Measurements from ENCODE around the gene ABHD6. TPM values are rescaled to one million over a fixed set of nuclear protein-coding genes. Genes with fewer than 3 reads are reported as not detected.
"Not testable (repeated sequence)": the region's sequence is repeated elsewhere in the genome, so short reads cannot be mapped to it uniquely, and the experiment has no call there.

The ABHD6 gene
- total and polyA plus RNA-seq, 2 donors (not counting 3 experiments of a cell fraction or from before 2014, with no cell fraction given) = 5.8 to 7.5 TPM

GRCh38 chr3:58337190-58337589, 99.6 kb downstream of the ABHD6 start:
- Histone ChIP-seq H3K9me1 (replicated peaks; ENCODE audit: control insufficient read depth, extremely low read depth, insufficient read depth, low read length) (no peaks in the 10 kb centered on the region), H3K9ac (replicated peaks; ENCODE audit: extremely low read depth, insufficient read depth, low read length) (no peak overlapping the region), H4K20me1 (replicated peaks; ENCODE audit: control insufficient read depth, extremely low read depth, insufficient read depth, low read length) (no peaks in the 10 kb centered on the region), H3K9me3 (replicated peaks; ENCODE audit: control insufficient read depth, insufficient read depth, low read length) (no peaks in the 10 kb centered on the region), H2AFZ (ENCODE audit: low read depth, low read length) (no peak overlapping the region), H3K4me2 (ENCODE audit: insufficient read depth, low read length) (no peak overlapping the region), H3K36me3 (ENCODE audit: control insufficient read depth in 2 of 2, extremely low read depth in 1 of 2, insufficient read depth in 2 of 2, low read length in 2 of 2) (no peaks in the 10 kb centered on the region), H3K4me1 (ENCODE audit: control insufficient read depth, extremely low read depth, insufficient read depth, low read length) (peaks cover 10% of the 10 kb centered on the region), H3K4me3 (replicated peaks in 1 of 3; ENCODE audit: insufficient read depth in 1 of 3, low read depth in 1 of 3, low read length in 3 of 3) (no peak overlapping the region), H3K27ac (ENCODE audit: insufficient read depth, low read depth, low read length) (no peak overlapping the region), H3K27me3 (ENCODE audit: control insufficient read depth in 2 of 2, insufficient read depth in 2 of 2, low read length in 2 of 2) (no peaks in the 10 kb centered on the region), H3K79me2 (ENCODE audit: control insufficient read depth, insufficient read depth, low read length) (peaks cover 3% of the 10 kb centered on the region)
- dilution Hi-C loops (cut with MboI; ENCODE audit: extremely low pct_ligation_motif_present, low sequenced_read_pairs) (no loop called here), intact Hi-C loops (cut with micrococcal nuclease) (loop anchor here (10.0 kb wide), 1 partner anchor 1572 kb away; no protein-coding TSS in a partner anchor)
- ChIA-PET POLR2A (no interaction called here), CTCF (interaction anchor here (0.8 to 1.3 kb wide), 7 partner anchors 13 to 123 kb away, joined by 3 to 5 read pairs (median 3); partner anchors contain the start of genes HTD2 and RPP14)
- no TSS peak for BruUV-seq (replicated peaks)
- TF ChIP-seq CTCF (IDR thresholded peaks at IDR 0.05; ENCODE audit: extremely low read depth in 1 of 2, insufficient read depth in 1 of 2, low read depth in 1 of 2, low read length in 2 of 2) = no peak
- no peak for TF ChIP-seq POLR2A (IDR thresholded peaks at IDR 0.05; ENCODE audit: low read depth, low read length)
- TF ChIP-seq, protein P1, sequence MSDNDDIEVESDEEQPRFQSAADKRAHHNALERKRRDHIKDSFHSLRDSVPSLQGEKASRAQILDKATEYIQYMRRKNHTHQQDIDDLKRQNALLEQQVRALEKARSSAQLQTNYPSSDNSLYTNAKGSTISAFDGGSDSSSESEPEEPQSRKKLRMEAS (IDR thresholded peaks at IDR 0.05; ENCODE audit: insufficient read depth, insufficient read length) = no peak
- TF ChIP-seq JUN (IDR thresholded peaks at IDR 0.05; ENCODE audit: borderline replicate concordance, insufficient read depth, insufficient read length, low read depth) = no peak
- TF ChIP-seq GATA2 (IDR thresholded peaks at IDR 0.05; ENCODE audit: insufficient read depth, insufficient read length, low read depth, low read length) = no peak
- no peak for TF ChIP-seq EZH2 (IDR thresholded peaks at IDR 0.05; ENCODE audit: borderline replicate concordance, low read depth, low read length, severe bottlenecking)
- no peak for TF ChIP-seq POLR2AphosphoS5 (IDR thresholded peaks at IDR 0.05; ENCODE audit: insufficient read depth, low read depth, low read length)
- TF ChIP-seq MYC (IDR thresholded peaks at IDR 0.05; ENCODE audit: low read depth, low read length) = no peak
- TF ChIP-seq FOS (IDR thresholded peaks at IDR 0.05; ENCODE audit: borderline replicate concordance, insufficient read depth, low read length) = no peak
- FAIRE-seq = no peak
- DNase-seq (ENCODE audit: low read depth, low spot score) = no peak

- H4K20me1 ChIP-seq (replicated peaks; ENCODE audit: control insufficient read depth, extremely low read depth, insufficient read depth, low read length); BruUV-seq (replicated peaks); H3K9ac ChIP-seq (replicated peaks; ENCODE audit: extremely low read depth, insufficient read depth, low read length); H3K4me3 ChIP-seq (replicated peaks in 1 of 3; ENCODE audit: insufficient read depth in 1 of 3, low read depth in 1 of 3, low read length in 3 of 3); H3K4me1 ChIP-seq (ENCODE audit: control insufficient read depth, extremely low read depth, insufficient read depth, low read length); H3K27ac ChIP-seq (ENCODE audit: insufficient read depth, low read depth, low read length); dilution Hi-C loops (cut with MboI; ENCODE audit: extremely low pct_ligation_motif_present, low sequenced_read_pairs); H3K4me2 ChIP-seq (ENCODE audit: insufficient read depth, low read length); H3K27me3 ChIP-seq (ENCODE audit: control insufficient read depth in 2 of 2, insufficient read depth in 2 of 2, low read length in 2 of 2); H3K36me3 ChIP-seq (ENCODE audit: control insufficient read depth in 2 of 2, extremely low read depth in 1 of 2, insufficient read depth in 2 of 2, low read length in 2 of 2); H3K9me1 ChIP-seq (replicated peaks; ENCODE audit: control insufficient read depth, extremely low read depth, insufficient read depth, low read length); H3K79me2 ChIP-seq (ENCODE audit: control insufficient read depth, insufficient read depth, low read length); DNase-seq (ENCODE audit: low read depth, low spot score); H3K9me3 ChIP-seq (replicated peaks; ENCODE audit: control insufficient read depth, insufficient read depth, low read length); H2AFZ ChIP-seq (ENCODE audit: low read depth, low read length); POLR2A ChIA-PET; FAIRE-seq: not testable (repeated sequence)
- intact Hi-C loops (cut with micrococcal nuclease) = loop anchor here (10.0 kb wide), 1 partner anchor 1574 kb away; no protein-coding TSS in a partner anchor
- CTCF ChIA-PET = interaction anchor here (2.0 kb wide), 1 partner anchor 11 kb away, joined by 8 read pairs; no protein-coding TSS in a partner anchor
Observed at GRCh38 chr3:58339146-58339545, 101.6 kb downstream of the ABHD6 start.
